Ovary (tissue), 3 donors: ENCODE results near the gene ANO7.

Experiments
- CTCF ChIP-seq, 3 donors: fragments of 450-650 bp in 2 of 3; fragments of 200-600 bp in 1 of 3; IDR thresholded peaks; one replicate each; pipeline versions ENCODE4 v1.5.1 to v1.8.0; 2016 to 2022; ENCODE audit warnings: antibody characterized with exemption in 3 of 3, mild to moderate bottlenecking in 1 of 3
- POLR2A ChIP-seq: fragments of 450-650 bp; IDR thresholded peaks from one replicate; pipeline ENCODE4 v1.6.1; 2017; ENCODE audit warnings: antibody characterized with exemption, mild to moderate bottlenecking, moderate library complexity
- donor health status: DM: no; HTN: no; CAD: no.

- TF ChIP-seq POLR2A (no peak), CTCF (IDR thresholded peaks at IDR 0.05) (no peak)
These were observed 8.0 kb upstream of the ANO7 start for GRCh38 chr2:241180495-241180894.
